Measurements from ENCODE around the gene SPAG8. TPM values are rescaled to one million over a fixed set of nuclear protein-coding genes. Genes with fewer than 3 reads are reported as not detected.

The SPAG8 gene
- total and polyA plus RNA-seq, 2 experiments from 2014 or later: 0.45 TPM

GRCh38 chr9:35820076-35820475 is 8.0 kb upstream of the SPAG8 start:
- Mint-ChIP-seq H3K27ac (no peak overlapping the region), H3K4me3 (no peak overlapping the region; the same call in 2 of the 3 replicates), H3K4me1 (peaks cover 13% of the 10 kb centered on the region), H3K27me3 (ENCODE audit: insufficient read depth, low read depth, poor library complexity) (peaks cover 8% of the 10 kb centered on the region), H3K9me3 (peaks cover 3% of the 10 kb centered on the region; the same call in 2 of the 3 replicates), H3K36me3 (ENCODE audit: low read depth) (peaks cover 2% of the 10 kb centered on the region; the same call in 1 of the 3 replicates)
- no peaks in the 10 kb centered on the region for H3K9me2 ChIP-seq (ENCODE audit: insufficient read depth)
- TF ChIP-seq JUNB (IDR thresholded peaks at IDR 0.05; ENCODE audit: unreplicated experiment) (no peak), ZNF462 (CRISPR knock-in tag; IDR thresholded peaks at IDR 0.05) (no peak), POLR2AphosphoS5 (IDR thresholded peaks at IDR 0.05; ENCODE audit: low read depth) (no peak), ZNF114 (CRISPR knock-in tag; IDR thresholded peaks at IDR 0.05) (no peak), CTCF (conservative IDR thresholded peaks at IDR 0.05; ENCODE audit: low read depth in 2 of 2) (no peak), CREB1 (CRISPR knock-in tag; IDR thresholded peaks at IDR 0.05; ENCODE audit: low read depth) (no peak), ZNF331 (CRISPR knock-in tag; IDR thresholded peaks at IDR 0.05; ENCODE audit: low read depth) (no peak), ETS1 (IDR thresholded peaks at IDR 0.05) (no peak), EZH2phosphoT487 (IDR thresholded peaks at IDR 0.05; ENCODE audit: unreplicated experiment) (no peak), EZH2 (IDR thresholded peaks at IDR 0.05; ENCODE audit: low read depth, unreplicated experiment) (no peak), STAT1 (IDR thresholded peaks at IDR 0.05; ENCODE audit: unreplicated experiment) (no peak)
- no peaks in the 10 kb centered on the region for H3K36me3 ChIP-seq (ENCODE audit: insufficient read depth)
- no peak overlapping the region for H3K27ac ChIP-seq (ENCODE audit: low read depth)
- H3K4me3 ChIP-seq: no peak overlapping the region
- no peak overlapping the region for H3K4me2 ChIP-seq
- ATAC-seq (no peak), DNase-seq (ENCODE audit: low spot score) (no peak)
- H2AFZ ChIP-seq: no peak overlapping the region
- H3K27me3 ChIP-seq (ENCODE audit: insufficient read depth): no peaks in the 10 kb centered on the region
- H3K79me2 ChIP-seq (replicated peaks; ENCODE audit: insufficient read depth): no peaks in the 10 kb centered on the region
- H4K20me1 ChIP-seq (replicated peaks; ENCODE audit: insufficient read depth): no peaks in the 10 kb centered on the region
- H3F3A ChIP-seq (replicated peaks; ENCODE audit: low read depth): no peaks in the 10 kb centered on the region
- H3K4me1 ChIP-seq (ENCODE audit: insufficient read depth): peaks cover 18% of the 10 kb centered on the region

Measured in GM23338 (cell line).